ENCODE results near the gene CPM.

CPM gene

DNA sequence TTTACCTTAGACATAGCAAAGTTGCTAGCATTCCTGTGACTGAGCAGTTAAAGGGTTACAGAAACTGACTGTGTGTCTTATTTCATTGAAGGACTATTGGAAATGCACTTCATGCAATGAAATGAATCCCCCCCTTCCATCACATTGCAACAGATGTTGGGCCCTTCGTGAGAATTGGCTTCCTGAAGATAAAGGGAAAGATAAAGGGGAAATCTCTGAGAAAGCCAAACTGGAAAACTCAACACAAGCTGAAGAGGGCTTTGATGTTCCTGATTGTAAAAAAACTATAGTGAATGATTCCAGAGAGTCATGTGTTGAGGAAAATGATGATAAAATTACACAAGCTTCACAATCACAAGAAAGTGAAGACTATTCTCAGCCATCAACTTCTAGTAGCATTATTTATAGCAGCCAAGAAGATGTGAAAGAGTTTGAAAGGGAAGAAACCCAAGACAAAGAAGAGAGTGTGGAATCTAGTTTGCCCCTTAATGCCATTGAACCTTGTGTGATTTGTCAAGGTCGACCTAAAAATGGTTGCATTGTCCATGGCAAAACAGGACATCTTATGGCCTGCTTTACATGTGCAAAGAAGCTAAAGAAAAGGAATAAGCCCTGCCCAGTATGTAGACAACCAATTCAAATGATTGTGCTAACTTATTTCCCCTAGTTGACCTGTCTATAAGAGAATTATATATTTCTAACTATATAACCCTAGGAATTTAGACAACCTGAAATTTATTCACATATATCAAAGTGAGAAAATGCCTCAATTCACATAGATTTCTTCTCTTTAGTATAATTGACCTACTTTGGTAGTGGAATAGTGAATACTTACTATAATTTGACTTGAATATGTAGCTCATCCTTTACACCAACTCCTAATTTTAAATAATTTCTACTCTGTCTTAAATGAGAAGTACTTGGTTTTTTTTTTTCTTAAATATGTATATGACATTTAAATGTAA, 93.5 kb downstream of the CPM start:
- no peak for DNase-seq (ENCODE audit: low read depth)
- no peak overlapping the region for H3K4me3 ChIP-seq (ENCODE audit: low read depth, low read length)
- no peak for TF ChIP-seq CTCF (IDR thresholded peaks at IDR 0.05; ENCODE audit: low read depth, low read length)
- TF ChIP-seq MYC (IDR thresholded peaks at IDR 0.05; ENCODE audit: low read depth, low read length) = no peak
- no peak for TF ChIP-seq POLR2A (IDR thresholded peaks at IDR 0.05; ENCODE audit: extremely low read depth, insufficient read length)
- no peak for TF ChIP-seq MAX (IDR thresholded peaks at IDR 0.05; ENCODE audit: low read depth, low read length)

DNA sequence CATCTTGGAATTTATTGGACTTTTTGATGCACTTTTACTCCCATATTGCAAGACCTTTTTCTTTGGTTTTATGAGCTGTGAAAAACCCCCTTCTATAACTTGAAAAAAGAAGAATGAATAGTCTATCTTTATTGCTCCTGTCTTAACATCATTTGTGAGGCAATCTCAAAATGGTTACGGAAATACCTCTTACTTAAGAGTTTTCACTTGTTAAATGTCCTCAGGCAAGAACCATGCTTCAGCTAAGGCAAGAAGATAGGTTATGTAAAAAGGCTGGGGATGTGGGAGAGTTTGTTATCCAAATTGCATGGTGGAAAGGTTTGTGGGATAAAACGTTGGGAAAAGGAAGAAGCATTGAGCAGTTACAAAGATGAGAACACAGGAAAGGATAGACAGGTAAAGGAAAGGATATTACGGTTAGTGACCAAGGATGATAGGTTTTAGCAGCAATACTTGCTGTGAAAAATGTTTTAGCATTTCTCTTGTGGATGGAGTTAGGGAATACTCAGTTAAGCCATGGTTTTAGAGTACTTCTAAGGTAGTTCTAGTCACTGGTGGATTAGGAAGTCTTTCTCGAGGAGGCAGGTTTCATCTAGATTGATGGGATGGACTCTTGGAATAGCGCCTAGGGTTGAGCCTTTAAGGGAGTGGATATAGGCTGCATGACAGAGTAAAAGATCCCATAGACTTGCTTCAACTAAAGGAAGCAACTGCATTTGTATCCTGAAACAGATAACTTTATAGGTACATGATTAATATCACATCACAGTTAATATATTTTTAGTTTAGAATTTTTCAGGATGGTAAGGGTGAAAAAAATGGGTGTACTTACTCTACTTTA, 94.7 kb downstream of the CPM start:
- DNase-seq (ENCODE audit: low read depth) = no peak
- no peak overlapping the region for H3K4me3 ChIP-seq (ENCODE audit: low read depth, low read length)
- TF ChIP-seq CTCF (IDR thresholded peaks at IDR 0.05; ENCODE audit: low read depth, low read length) = no peak

DNA sequence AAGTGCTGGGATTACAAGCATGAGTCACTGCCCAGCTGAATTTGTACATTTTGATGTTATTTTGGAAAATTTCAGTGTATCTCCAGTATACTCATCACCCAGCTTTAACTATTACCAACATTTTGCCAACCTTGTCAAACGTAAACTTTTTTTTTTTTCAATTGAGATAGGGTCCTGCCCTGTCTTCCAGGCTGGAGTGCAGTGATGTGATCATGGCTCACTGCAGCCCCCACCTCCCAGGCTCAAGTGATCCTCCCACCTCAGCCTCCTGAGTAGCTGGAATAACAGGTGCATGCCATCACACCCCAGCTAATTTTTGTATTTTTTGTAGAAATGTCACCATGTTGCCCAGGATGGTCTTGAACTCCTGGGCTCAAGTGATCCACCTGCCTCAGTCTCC, 95.8 kb downstream of the CPM start:
- TF ChIP-seq MAX (IDR thresholded peaks at IDR 0.05; ENCODE audit: low read depth, low read length) (no peak), MYC (IDR thresholded peaks at IDR 0.05; ENCODE audit: low read depth, low read length) (no peak), CTCF (IDR thresholded peaks at IDR 0.05; ENCODE audit: low read depth, low read length) (no peak), POLR2A (IDR thresholded peaks at IDR 0.05; ENCODE audit: extremely low read depth, insufficient read length) (no peak)
- no peak for DNase-seq (ENCODE audit: low read depth)
- no peak overlapping the region for H3K4me3 ChIP-seq (ENCODE audit: low read depth, low read length)

DNA sequence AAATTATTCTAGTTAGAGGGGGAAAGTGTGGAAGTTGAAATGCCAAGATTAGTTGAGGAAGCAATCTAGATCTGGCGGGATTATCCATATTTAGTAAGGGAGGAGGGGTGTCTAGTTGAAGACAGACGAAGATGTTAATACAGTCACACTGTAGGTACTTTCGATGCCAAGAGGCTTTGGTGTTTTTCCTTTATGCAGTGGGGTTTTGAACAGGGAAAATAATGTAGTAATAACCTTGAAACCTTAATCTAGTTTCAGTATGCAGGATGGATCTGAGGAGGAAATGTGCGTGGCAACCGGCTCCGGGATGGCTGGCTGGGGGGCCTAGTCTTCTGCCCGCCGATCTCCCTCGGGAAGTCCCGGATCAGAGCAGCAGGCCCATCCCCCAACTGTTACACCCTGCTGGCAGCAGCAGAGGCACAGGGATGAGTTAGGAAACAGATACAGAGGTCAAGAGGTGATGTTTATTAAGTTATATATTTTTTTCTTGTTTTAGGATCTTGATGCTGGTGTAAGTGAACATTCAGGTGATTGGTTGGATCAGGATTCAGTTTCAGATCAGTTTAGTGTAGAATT, 97.5 kb downstream of the CPM start:
- no peak overlapping the region for H3K4me3 ChIP-seq (ENCODE audit: low read depth, low read length)
- TF ChIP-seq MAX (IDR thresholded peaks at IDR 0.05; ENCODE audit: low read depth, low read length) (no peak), MYC (IDR thresholded peaks at IDR 0.05; ENCODE audit: low read depth, low read length) (no peak), POLR2A (IDR thresholded peaks at IDR 0.05; ENCODE audit: extremely low read depth, insufficient read length) (no peak), CTCF (IDR thresholded peaks at IDR 0.05; ENCODE audit: low read depth, low read length) (no peak)
- no peak for DNase-seq (ENCODE audit: low read depth)

- H3K4me3 ChIP-seq (ENCODE audit: low read depth, low read length) = no peak overlapping the region
- DNase-seq (ENCODE audit: low read depth) = no peak
- no peak for TF ChIP-seq MAX (IDR thresholded peaks at IDR 0.05; ENCODE audit: low read depth, low read length)
- no peak for TF ChIP-seq MYC (IDR thresholded peaks at IDR 0.05; ENCODE audit: low read depth, low read length)
- no peak for TF ChIP-seq CTCF (IDR thresholded peaks at IDR 0.05; ENCODE audit: low read depth, low read length)
- no peak for TF ChIP-seq POLR2A (IDR thresholded peaks at IDR 0.05; ENCODE audit: extremely low read depth, insufficient read length)
Measured at GRCh38 chr12:68833508-68833907, 99.5 kb downstream of the CPM start.
